Measurements from ENCODE around the gene FOSL1.

FOSL1 gene

GRCh38 chr11:65900125-65900898, at the start of gene FOSL1:
Gene FOSL1, minus strand, starts transcription at chr11:65900388. Its CDS starts 49 bp downstream, at chr11:65900339.
- peak within 1 kb of the TSS; percentile 85 for H3K4me3 ChIP-seq (ENCODE audit: low read depth, low read length)
- peak; percentile 86 for DNase-seq (ENCODE audit: low read depth)

- no peak for DNase-seq (ENCODE audit: low read depth)
- H3K4me3 ChIP-seq (ENCODE audit: low read depth, low read length), result no peak overlapping the region
Measured at GRCh38 chr11:65947603-65948125, 47.5 kb upstream of the FOSL1 start.

- H3K4me3 ChIP-seq (ENCODE audit: low read depth, low read length), result no peak overlapping the region
- no peak for DNase-seq (ENCODE audit: low read depth)
Measured at GRCh38 chr11:65947133-65947532, 46.9 kb upstream of the FOSL1 start.

- no peak for DNase-seq (ENCODE audit: low read depth)
- no peak overlapping the region for H3K4me3 ChIP-seq (ENCODE audit: low read depth, low read length)
Measured at GRCh38 chr11:65946655-65947054, 46.5 kb upstream of the FOSL1 start.

- no peak overlapping the region for H3K4me3 ChIP-seq (ENCODE audit: low read depth, low read length)
- no peak for DNase-seq (ENCODE audit: low read depth)
Measured at GRCh38 chr11:65945941-65946558, 45.9 kb upstream of the FOSL1 start.

- no peak for DNase-seq (ENCODE audit: low read depth)
- no peak within 1 kb of the TSS for H3K4me3 ChIP-seq (ENCODE audit: low read depth, low read length)
Measured at GRCh38 chr11:65945430-65945911, 45.3 kb upstream of the FOSL1 start, which contains the start of gene TSGA10IP. Gene TSGA10IP, plus strand, starts transcription at chr11:65945480. Its CDS starts 196 bp downstream, at chr11:65945676.

GRCh38 chr11:65944767-65945166, 44.6 kb upstream of the FOSL1 start:
- DNase-seq (ENCODE audit: low read depth), result no peak
- H3K4me3 ChIP-seq (ENCODE audit: low read depth, low read length), result no peak overlapping the region

- DNase-seq (ENCODE audit: low read depth), result no peak
- H3K4me3 ChIP-seq (ENCODE audit: low read depth, low read length), result no peak overlapping the region
Measured at GRCh38 chr11:65944191-65944590, 44.0 kb upstream of the FOSL1 start.

- no peak for DNase-seq (ENCODE audit: low read depth)
- no peak overlapping the region for H3K4me3 ChIP-seq (ENCODE audit: low read depth, low read length)
Measured at GRCh38 chr11:65942531-65942930, 42.3 kb upstream of the FOSL1 start.

- DNase-seq (ENCODE audit: low read depth), result no peak
- H3K4me3 ChIP-seq (ENCODE audit: low read depth, low read length), result no peak overlapping the region
Measured at GRCh38 chr11:65941720-65942310, 41.6 kb upstream of the FOSL1 start.

GRCh38 chr11:65937766-65938165, 37.6 kb upstream of the FOSL1 start:
- no peak overlapping the region for H3K4me3 ChIP-seq (ENCODE audit: low read depth, low read length)
- no peak for DNase-seq (ENCODE audit: low read depth)

- no peak for DNase-seq (ENCODE audit: low read depth)
- H3K4me3 ChIP-seq (ENCODE audit: low read depth, low read length), result no peak overlapping the region
Measured at GRCh38 chr11:65934014-65934413, 33.8 kb upstream of the FOSL1 start.

GRCh38 chr11:65932558-65932919, 32.4 kb upstream of the FOSL1 start:
- no peak overlapping the region for H3K4me3 ChIP-seq (ENCODE audit: low read depth, low read length)
- DNase-seq (ENCODE audit: low read depth), result no peak

- no peak for DNase-seq (ENCODE audit: low read depth)
- no peak overlapping the region for H3K4me3 ChIP-seq (ENCODE audit: low read depth, low read length)
Measured at GRCh38 chr11:65931773-65932557, 31.8 kb upstream of the FOSL1 start.

GRCh38 chr11:65928667-65929066, 28.5 kb upstream of the FOSL1 start:
- no peak for DNase-seq (ENCODE audit: low read depth)
- H3K4me3 ChIP-seq (ENCODE audit: low read depth, low read length), result no peak overlapping the region

- DNase-seq (ENCODE audit: low read depth), result no peak
- H3K4me3 ChIP-seq (ENCODE audit: low read depth, low read length), result no peak overlapping the region
Measured at GRCh38 chr11:65927904-65928397, 27.8 kb upstream of the FOSL1 start.

GRCh38 chr11:65925397-65925796, 25.2 kb upstream of the FOSL1 start:
- DNase-seq (ENCODE audit: low read depth), result no peak

GRCh38 chr11:65922565-65922964, 22.4 kb upstream of the FOSL1 start:
- no peak overlapping the region for H3K4me3 ChIP-seq (ENCODE audit: low read depth, low read length)
- no peak for DNase-seq (ENCODE audit: low read depth)

More at GRCh38 chr11:65925397-65925796, 25.2 kb upstream of the FOSL1 start:
- H3K4me3 ChIP-seq (ENCODE audit: low read depth, low read length), result no peak overlapping the region

GRCh38 chr11:65921876-65922275, 21.7 kb upstream of the FOSL1 start:
- no peak overlapping the region for H3K4me3 ChIP-seq (ENCODE audit: low read depth, low read length)
- DNase-seq (ENCODE audit: low read depth), result no peak
